Nephron (organoid): ENCODE results near the gene ATP6V0C.
"Not testable (repeated sequence)": the region's sequence is repeated elsewhere in the genome, so short reads cannot be mapped to it uniquely, and the experiment has no call there.

ENCODE experiments used
- H3K27ac Mint-ChIP-seq, 3 experiments: 2 replicates each; pipeline ENCODE4 v1.8.0; 2020; ENCODE audit warnings: mixed read lengths in 3 of 3, mild to moderate bottlenecking in 2 of 3, moderate library complexity in 1 of 3
- H3K27me3 Mint-ChIP-seq: 2 replicates; pipeline ENCODE4 v1.8.0; 2021; ENCODE audit warnings: low read depth, mild to moderate bottlenecking, moderate library complexity, mixed read lengths
- H3K36me3 Mint-ChIP-seq: 2 replicates; pipeline ENCODE4 v1.8.0; 2020; ENCODE audit warnings: low read depth, mixed read lengths
- H3K4me1 Mint-ChIP-seq: 2 replicates; pipeline ENCODE4 v1.8.0; 2020; ENCODE audit warnings: mixed read lengths
- H3K4me3 Mint-ChIP-seq, 3 experiments: 2 replicates each; pipeline ENCODE4 v1.8.0; 2020; ENCODE audit warnings: mild to moderate bottlenecking in 3 of 3, mixed read lengths in 3 of 3, moderate library complexity in 2 of 3
- H3K9me3 Mint-ChIP-seq: 2 replicates; pipeline ENCODE4 v1.8.0; 2020; ENCODE audit warnings: mixed read lengths
- CTCF ChIP-seq, 3 experiments: fragments of 200-600 bp; sonication (generic); IDR thresholded peaks; one replicate each; pipeline ENCODE4 v1.5.0; 2021; ENCODE audit warnings: antibody characterized with exemption in 3 of 3; ENCODE audit not compliant: unreplicated experiment in 3 of 3

The ATP6V0C gene

GRCh38 chr16:2560798-2561133 is 47.0 kb downstream of the ATP6V0C start:
- peak; percentile 38 to 45 (median 43) for TF ChIP-seq CTCF (IDR thresholded peaks at IDR 0.05; ENCODE audit: unreplicated experiment in 3 of 3)
- not testable (repeated sequence) for H3K27ac Mint-ChIP-seq, H3K27me3 Mint-ChIP-seq, H3K36me3 Mint-ChIP-seq, H3K9me3 Mint-ChIP-seq, H3K4me3 Mint-ChIP-seq, H3K4me1 Mint-ChIP-seq

GRCh38 chr16:2567506-2567905 is 53.8 kb downstream of the ATP6V0C start:
- not testable (repeated sequence) for H3K27me3 Mint-ChIP-seq, H3K27ac Mint-ChIP-seq, H3K9me3 Mint-ChIP-seq, H3K4me3 Mint-ChIP-seq, H3K36me3 Mint-ChIP-seq, H3K4me1 Mint-ChIP-seq

GRCh38 chr16:2568573-2568972 is 54.8 kb downstream of the ATP6V0C start:
- not testable (repeated sequence) for H3K4me3 Mint-ChIP-seq, H3K9me3 Mint-ChIP-seq, H3K27ac Mint-ChIP-seq, H3K27me3 Mint-ChIP-seq, H3K36me3 Mint-ChIP-seq, H3K4me1 Mint-ChIP-seq
